GM10847 (cell line): ENCODE measurements around the gene SEMA4A.

Experiments
- POLR2A ChIP-seq: IDR thresholded peaks from 2 replicates; pipeline ENCODE4 v1.6.1; 2011; ENCODE audit not compliant: insufficient read length; ENCODE audit errors: extremely low read depth

SEMA4A gene

GRCh38 chr1:156128308-156128653 lies 25.1 kb upstream of the SEMA4A start:
- no peak for TF ChIP-seq POLR2A

GRCh38 chr1:156128654-156129597 lies 24.5 kb upstream of the SEMA4A start:
- TF ChIP-seq POLR2A: no peak

GRCh38 chr1:156129687-156130577 lies 23.5 kb upstream of the SEMA4A start:
- no peak for TF ChIP-seq POLR2A

- no peak for TF ChIP-seq POLR2A
These were observed 22.8 kb upstream of the SEMA4A start for GRCh38 chr1:156130578-156130942.

- no peak for TF ChIP-seq POLR2A
These were observed 18.5 kb upstream of the SEMA4A start for GRCh38 chr1:156134716-156135435.

- TF ChIP-seq POLR2A: no peak
These were observed 17.2 kb upstream of the SEMA4A start for GRCh38 chr1:156135930-156136871.

- no peak for TF ChIP-seq POLR2A
These were observed 16.4 kb upstream of the SEMA4A start for GRCh38 chr1:156136970-156137483.

GRCh38 chr1:156138458-156138867 lies 14.9 kb upstream of the SEMA4A start:
- TF ChIP-seq POLR2A: no peak

- TF ChIP-seq POLR2A: no peak
These were observed 12.3 kb upstream of the SEMA4A start for GRCh38 chr1:156140879-156141707.

- no peak for TF ChIP-seq POLR2A
These were observed 9.5 kb upstream of the SEMA4A start for GRCh38 chr1:156143765-156144489.

GRCh38 chr1:156144742-156145141 lies 8.6 kb upstream of the SEMA4A start:
- no peak for TF ChIP-seq POLR2A

GRCh38 chr1:156145650-156146019 lies 7.8 kb upstream of the SEMA4A start:
- TF ChIP-seq POLR2A: no peak
